Thoracic aorta (tissue), 2 donors: Measurements from ENCODE around the gene ASAH2. TPM values are rescaled to one million over a fixed set of nuclear protein-coding genes. Genes with fewer than 3 reads are reported as not detected.

Experiments used
- ATAC-seq: fragments of 150-250 bp; one replicate; pipeline ENCODE4 v1.8.0; 2017; ENCODE audit warnings: low read depth; ENCODE audit not compliant: insufficient number of reproducible peaks, low FRiP score
- DNase-seq: peaks from one replicate; pipeline ENCODE4 v3.0.0-alpha.2; 2020; ENCODE audit warnings: low spot score
- H3K27ac ChIP-seq, 2 donors: fragments of 200-600 bp; sonication (generic); 1 replicate in 1 of 2; 2 replicates in 1 of 2; pipeline ENCODE4 v1.5.1; 2016; ENCODE audit warnings: mild to moderate bottlenecking in 2 of 2, moderate library complexity in 2 of 2
- H3K27me3 ChIP-seq: fragments of 200-600 bp; sonication (generic); replicated peaks from 2 replicates; pipeline ENCODE4 v1.6.0; 2016; ENCODE audit warnings: mild to moderate bottlenecking; ENCODE audit not compliant: insufficient read depth
- H3K36me3 ChIP-seq: fragments of 200-600 bp; sonication (generic); one replicate; pipeline ENCODE4 v1.5.1; 2016
- H3K4me1 ChIP-seq, 2 donors: fragments of 200-600 bp; sonication (generic); 1 replicate in 1 of 2; 2 replicates in 1 of 2; pipeline versions ENCODE4 v1.5.1 to v1.6.0; 2016; ENCODE audit warnings: low read depth in 2 of 2, mild to moderate bottlenecking in 1 of 2; ENCODE audit not compliant: control insufficient read depth in 1 of 2
- H3K4me3 ChIP-seq: fragments of 200-600 bp; sonication (generic); 2 replicates; pipeline ENCODE4 v1.5.1; 2016; ENCODE audit warnings: mild to moderate bottlenecking
- H3K9me3 ChIP-seq: fragments of 200-600 bp; sonication (generic); 2 replicates; pipeline ENCODE4 v1.5.1; 2016
- total RNA-seq, 2 donors: library from RNA; depleted of rRNA; stranded (reverse); fragments of >200 nt; gene quantifications; one replicate each; pipeline versions ENCODE4 v1.1.0 to v1.2.3, GENCODE V29; 2016
- TF ChIP-seq, protein P1 (sequence below): fragments of 200-600 bp; sonication (generic); IDR thresholded peaks from one replicate; pipeline ENCODE4 v1.5.1; 2019; ENCODE audit warnings: antibody characterized with exemption

The ASAH2 gene
- total RNA-seq, 2 donors from 2014 or later, result 0.41 to 14.0 TPM

DNA sequence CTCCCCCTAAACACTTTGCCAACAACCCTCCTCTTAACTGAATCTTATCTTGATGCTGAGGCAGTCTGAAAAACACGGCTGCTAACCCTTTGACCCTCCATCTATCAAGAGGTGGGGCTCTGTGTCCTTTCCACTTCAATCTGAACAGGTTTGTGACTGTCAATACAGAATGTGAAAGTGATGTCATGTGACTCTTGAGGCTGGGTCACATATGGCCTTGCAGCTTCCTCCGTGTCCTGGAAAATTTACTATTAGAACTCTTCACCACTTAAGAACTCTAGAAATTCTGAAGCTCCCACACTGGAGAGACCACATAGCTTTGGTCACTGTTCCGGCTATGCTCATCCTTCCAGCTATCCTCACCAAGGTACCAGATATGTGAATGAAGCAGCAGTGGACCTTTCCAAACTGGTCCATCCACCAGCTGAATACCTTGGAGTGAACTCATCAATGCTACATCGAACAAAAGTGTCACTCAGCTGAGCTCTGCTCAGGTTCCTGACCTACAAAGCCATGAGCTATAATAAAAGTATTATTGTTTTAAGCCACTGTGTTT is 30.7 kb upstream of the ASAH2 start:
- Histone ChIP-seq H3K36me3 (no peaks in the 10 kb centered on the region), H3K27me3 (no peaks in the 10 kb centered on the region), H3K27ac (no peak overlapping the region), H3K4me1 (no peaks in the 10 kb centered on the region), H3K9me3 (no peaks in the 10 kb centered on the region), H3K4me3 (no peak overlapping the region)
- TF ChIP-seq, protein P1, sequence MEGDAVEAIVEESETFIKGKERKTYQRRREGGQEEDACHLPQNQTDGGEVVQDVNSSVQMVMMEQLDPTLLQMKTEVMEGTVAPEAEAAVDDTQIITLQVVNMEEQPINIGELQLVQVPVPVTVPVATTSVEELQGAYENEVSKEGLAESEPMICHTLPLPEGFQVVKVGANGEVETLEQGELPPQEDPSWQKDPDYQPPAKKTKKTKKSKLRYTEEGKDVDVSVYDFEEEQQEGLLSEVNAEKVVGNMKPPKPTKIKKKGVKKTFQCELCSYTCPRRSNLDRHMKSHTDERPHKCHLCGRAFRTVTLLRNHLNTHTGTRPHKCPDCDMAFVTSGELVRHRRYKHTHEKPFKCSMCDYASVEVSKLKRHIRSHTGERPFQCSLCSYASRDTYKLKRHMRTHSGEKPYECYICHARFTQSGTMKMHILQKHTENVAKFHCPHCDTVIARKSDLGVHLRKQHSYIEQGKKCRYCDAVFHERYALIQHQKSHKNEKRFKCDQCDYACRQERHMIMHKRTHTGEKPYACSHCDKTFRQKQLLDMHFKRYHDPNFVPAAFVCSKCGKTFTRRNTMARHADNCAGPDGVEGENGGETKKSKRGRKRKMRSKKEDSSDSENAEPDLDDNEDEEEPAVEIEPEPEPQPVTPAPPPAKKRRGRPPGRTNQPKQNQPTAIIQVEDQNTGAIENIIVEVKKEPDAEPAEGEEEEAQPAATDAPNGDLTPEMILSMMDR, result no peak
- DNase-seq, result no peak
- no peak for ATAC-seq

GRCh38 chr10:50281210-50281966 is 30.1 kb upstream of the ASAH2 start:
- no peaks in the 10 kb centered on the region for H3K4me1 ChIP-seq
- TF ChIP-seq, protein P1, result no peak
- no peaks in the 10 kb centered on the region for H3K9me3 ChIP-seq
- H3K4me3 ChIP-seq, result no peak overlapping the region
- no peak overlapping the region for H3K27ac ChIP-seq
- no peaks in the 10 kb centered on the region for H3K36me3 ChIP-seq
- H3K27me3 ChIP-seq, result no peaks in the 10 kb centered on the region
- ATAC-seq (no peak), DNase-seq (no peak)

DNA sequence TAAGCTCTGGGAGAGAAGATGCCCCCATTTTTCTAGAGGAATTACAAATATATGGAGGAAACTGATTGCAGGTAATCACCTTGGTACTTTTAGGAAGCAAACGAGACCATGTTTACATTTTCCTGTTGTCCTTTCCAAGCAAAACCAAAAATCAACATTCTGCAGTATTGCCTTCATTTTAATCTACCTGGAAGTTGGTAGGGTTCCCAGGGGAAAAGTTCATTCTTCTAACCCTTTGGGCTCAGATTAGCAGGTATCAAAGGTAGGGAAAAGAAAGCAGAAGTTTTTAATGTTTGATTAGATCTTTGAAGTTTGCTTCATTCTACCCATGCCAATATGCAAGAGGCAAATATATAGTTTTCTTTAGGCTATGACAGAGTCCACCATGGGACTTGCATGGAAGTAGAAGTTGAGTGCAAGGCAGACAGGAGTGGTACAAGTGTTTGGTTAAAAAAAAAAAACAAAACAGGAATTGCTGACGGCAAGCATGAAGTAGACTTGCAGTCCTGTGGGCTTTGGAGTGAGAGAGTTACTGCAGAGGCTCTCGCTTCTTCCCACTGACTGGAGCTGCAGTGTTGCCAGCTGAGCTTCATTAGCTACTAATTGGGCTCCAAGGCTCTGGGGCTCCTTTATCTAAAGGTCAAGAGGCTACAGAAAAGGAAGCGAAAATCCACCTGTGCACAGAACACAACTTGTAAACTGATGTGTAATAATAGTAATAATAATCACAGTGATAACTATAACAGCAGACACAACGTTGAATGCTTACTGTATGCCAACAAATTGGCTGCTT is 28.9 kb upstream of the ASAH2 start:
- Histone ChIP-seq H3K9me3 (no peaks in the 10 kb centered on the region), H3K27ac (no peak overlapping the region), H3K4me3 (no peak overlapping the region), H3K27me3 (no peaks in the 10 kb centered on the region), H3K36me3 (no peaks in the 10 kb centered on the region), H3K4me1 (no peaks in the 10 kb centered on the region)
- DNase-seq (no peak), ATAC-seq (no peak)
- TF ChIP-seq, protein P1, result no peak

DNA sequence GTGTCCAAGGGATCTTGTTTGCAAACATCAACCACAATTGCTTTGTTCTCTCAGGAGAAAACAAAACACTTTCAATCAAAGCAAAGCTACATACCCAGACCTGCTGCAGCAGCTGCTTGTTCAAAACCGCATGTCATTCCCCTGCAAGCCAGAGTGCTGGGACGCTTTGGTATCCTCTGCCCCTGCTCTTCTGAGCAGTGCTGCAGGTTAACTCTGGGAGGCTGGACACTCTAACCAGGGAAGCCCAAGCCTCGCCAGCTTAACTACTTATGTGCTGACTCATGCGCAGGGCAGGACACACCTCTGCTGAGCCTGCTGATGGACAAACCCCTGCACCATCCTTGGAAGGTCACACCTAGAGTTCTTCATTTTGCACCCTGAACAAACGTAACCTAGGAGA is 28.2 kb upstream of the ASAH2 start:
- TF ChIP-seq, protein P1, result no peak
- H3K27ac ChIP-seq, result no peak overlapping the region
- H3K9me3 ChIP-seq, result no peaks in the 10 kb centered on the region
- ATAC-seq (no peak), DNase-seq (no peak)
- no peaks in the 10 kb centered on the region for H3K4me1 ChIP-seq
- H3K36me3 ChIP-seq, result no peaks in the 10 kb centered on the region
- no peaks in the 10 kb centered on the region for H3K27me3 ChIP-seq
- H3K4me3 ChIP-seq, result no peak overlapping the region

DNA sequence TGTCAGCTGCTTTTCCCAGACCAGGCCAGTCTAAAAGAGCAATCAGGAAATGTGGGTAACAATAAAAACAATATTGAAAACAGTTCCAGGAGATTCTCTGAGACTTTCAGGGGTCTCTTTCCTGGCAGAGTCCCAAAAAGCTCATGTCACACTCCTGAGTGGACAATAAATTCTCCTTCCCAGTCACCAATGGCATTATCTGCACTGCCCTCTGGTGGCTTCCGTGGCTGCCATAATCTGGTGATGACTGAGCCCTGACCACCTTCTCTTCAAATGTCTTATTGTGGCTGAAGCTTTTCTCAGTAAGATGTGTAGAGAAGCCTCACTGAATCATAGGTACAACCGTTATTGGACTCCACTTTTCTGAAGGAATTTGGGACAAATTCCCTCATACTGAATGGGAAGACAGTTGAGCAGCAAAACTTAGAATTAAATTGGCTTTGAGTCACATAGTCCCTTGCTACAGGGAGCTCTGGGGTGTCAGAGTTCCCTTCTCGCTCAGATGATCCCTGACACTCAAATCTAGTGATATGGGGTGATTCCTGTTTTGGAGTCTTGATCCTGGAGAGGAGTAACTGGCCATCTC is 24.4 kb upstream of the ASAH2 start:
- no peak for ATAC-seq

More for the DNA sequence above, 24.4 kb upstream of the ASAH2 start:
- no peaks in the 10 kb centered on the region for H3K27me3 ChIP-seq
- H3K4me3 ChIP-seq, result no peak overlapping the region
- no peaks in the 10 kb centered on the region for H3K4me1 ChIP-seq
- TF ChIP-seq, protein P1, result peak; percentile 35
- DNase-seq, result no peak
- no peak overlapping the region for H3K27ac ChIP-seq
- H3K36me3 ChIP-seq, result no peaks in the 10 kb centered on the region
- no peaks in the 10 kb centered on the region for H3K9me3 ChIP-seq
